Eye (tissue), 1 donor: ENCODE measurements around the gene DHPS.
"Not testable (repeated sequence)": the region's sequence is repeated elsewhere in the genome, so short reads cannot be mapped to it uniquely, and the experiment has no call there.

Experiments used
- DNase-seq: peaks from one replicate; pipeline ENCODE4 v3.0.0-alpha.2; 2015

Gene DHPS

DNA sequence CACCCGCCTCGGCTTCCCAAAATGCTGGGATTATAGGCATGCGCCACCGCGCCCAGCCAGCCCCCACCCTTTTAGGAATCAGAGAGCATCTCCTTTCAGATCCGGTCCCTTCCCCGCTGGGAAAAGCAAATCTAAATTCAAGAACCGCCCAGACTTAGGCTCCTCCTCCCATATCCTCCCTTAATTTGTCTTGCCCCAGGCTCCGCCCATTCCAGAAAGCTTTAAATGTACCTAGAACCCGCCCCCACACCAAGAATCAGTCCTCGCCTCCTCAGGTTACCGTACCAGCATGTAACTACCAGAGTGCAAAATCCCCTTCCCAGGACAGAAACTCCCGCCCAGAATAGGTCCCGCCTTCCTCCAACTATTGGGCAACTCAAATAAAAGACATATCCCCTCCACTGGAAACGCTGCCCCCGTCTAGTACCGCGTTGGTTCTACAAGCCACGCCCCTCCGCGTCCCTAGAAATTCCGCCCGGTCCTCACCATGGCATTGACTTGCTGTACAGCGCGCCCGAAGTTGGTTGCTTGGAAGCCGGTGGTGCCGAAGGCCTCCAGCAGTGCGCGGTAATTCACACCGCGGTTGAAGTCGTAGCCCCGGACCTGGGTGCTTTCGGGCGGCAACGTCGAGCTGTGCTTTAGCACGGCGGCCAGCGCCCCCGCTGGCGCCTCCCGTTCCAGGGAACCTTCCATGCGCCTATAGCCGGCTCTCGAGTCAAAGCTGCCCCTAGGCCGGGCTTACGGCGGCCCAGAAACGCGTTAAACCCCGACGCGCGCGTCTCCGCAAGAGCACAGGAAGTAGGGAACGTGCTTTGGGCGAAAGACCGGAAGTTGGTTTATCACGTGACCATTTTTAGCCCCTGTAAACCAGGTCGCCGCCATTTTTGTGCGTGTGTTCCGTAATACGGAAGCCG lies at the start of gene DHPS:
Gene DHPS (minus strand): TSS at position 807 of the 914 bp plus-strand sequence. CDS start 114 bp downstream, at position 693.
- peak; percentile 98 for DNase-seq

DNA sequence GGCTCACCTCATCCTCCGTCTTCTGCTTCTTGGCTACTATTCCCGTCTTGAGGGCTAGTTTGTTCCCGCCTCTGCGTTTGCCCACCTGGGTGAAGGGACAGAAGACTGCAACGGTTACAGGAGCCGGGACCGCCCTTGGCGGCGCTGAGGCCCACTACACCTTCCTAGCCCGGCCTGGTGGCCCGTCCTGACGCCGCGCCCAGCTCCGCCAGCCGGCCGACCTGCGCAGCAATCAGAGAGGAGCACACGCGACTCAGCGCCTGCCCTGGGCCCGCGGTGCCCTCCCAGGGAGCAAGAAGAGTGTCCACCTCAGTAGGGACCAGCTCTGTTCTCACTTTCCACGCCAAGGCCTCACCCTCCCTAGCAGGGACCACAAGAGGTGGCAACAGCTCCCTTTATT lies 49.7 kb upstream of the DHPS start:
- DNase-seq = no peak

DNA sequence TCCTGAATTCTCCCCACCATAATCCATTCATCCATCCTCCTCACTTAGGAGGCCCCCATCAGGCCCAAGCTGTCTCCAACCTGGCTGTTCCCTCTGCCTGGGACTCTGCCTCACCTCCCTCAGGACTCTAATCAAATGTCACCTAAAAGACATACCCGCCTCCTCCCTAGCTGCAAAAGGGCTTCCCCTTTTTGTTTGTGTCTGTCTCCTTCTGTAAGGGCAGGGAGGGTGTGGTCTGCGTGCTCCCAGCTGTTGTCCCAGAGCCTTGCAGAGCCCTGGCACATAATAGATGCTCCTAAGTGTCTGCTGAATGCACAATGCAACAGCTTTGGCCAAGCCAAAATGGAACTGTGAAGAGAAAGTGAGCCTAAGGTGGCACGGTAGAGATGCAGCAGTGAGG lies 48.4 kb upstream of the DHPS start:
- DNase-seq = no peak

DNA sequence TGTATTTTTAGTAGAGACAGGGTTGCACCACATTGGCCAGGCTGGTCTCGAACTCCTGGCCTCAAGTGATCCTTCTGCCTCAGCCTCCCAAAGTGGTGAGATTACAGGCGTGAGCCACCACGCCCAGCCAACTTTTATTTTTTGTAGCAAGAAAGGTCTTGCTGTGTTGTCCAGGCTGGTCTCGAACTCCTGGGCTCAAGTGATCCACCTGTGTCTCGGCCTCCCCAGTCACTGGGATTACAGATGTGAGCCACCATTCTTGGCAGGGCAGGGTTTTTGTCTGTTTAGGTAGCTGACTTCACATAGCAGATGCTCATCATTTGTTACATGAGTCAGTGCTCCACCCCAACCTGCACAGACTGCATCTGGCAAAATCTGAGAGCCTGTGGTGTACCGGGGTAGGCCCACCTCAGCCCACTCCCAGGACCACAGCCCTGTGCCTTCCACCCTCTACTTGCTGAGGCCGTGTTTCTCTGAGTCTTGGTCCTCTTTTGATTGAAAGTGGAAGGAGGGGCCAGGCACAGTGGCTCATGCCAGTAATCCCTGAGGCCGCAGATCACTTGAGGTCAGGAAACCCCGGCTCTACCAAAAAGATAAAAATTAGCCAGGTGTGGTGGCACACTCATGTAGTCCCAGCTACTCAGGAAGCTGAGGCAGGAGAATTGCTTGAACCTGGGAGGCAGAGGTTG lies 46.2 kb upstream of the DHPS start:
- DNase-seq = no peak

DNA sequence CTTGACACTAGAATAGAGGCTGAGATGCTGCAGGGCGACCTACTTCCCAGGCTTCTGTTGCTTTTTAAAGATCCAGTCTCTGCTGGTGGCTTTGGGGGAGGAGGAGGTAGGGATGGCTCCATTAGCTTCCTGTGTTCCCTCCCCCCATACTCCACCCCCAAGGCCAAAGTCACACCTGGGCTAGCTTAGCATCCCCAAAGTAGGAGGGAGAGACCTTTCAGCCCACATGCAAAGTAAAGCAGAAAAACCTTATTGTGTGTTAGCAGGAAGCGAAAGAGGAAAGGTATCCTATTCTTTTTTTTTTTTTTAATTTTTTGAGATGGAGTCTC lies 45.3 kb upstream of the DHPS start:
- no peak for DNase-seq

DNA sequence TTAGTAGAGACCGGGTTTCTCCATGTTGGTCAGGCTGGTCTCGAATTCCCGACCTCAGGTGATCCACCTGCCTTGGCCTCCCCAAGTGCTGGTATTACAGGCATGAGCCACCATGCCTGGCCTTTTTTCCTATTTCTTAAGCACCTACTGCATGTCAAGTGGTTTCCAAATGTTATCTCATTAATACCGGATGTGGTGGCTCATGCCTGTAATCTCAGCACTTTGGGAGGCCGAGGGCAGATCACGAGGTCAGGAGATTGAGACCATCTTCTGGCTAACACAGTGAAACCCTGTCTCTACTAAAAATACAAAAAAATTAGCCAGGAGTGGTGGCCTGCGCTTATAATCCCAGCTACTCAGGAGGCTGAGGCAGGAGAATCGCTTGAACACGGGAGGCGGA lies 43.9 kb upstream of the DHPS start:
- DNase-seq = not testable (repeated sequence)

DNA sequence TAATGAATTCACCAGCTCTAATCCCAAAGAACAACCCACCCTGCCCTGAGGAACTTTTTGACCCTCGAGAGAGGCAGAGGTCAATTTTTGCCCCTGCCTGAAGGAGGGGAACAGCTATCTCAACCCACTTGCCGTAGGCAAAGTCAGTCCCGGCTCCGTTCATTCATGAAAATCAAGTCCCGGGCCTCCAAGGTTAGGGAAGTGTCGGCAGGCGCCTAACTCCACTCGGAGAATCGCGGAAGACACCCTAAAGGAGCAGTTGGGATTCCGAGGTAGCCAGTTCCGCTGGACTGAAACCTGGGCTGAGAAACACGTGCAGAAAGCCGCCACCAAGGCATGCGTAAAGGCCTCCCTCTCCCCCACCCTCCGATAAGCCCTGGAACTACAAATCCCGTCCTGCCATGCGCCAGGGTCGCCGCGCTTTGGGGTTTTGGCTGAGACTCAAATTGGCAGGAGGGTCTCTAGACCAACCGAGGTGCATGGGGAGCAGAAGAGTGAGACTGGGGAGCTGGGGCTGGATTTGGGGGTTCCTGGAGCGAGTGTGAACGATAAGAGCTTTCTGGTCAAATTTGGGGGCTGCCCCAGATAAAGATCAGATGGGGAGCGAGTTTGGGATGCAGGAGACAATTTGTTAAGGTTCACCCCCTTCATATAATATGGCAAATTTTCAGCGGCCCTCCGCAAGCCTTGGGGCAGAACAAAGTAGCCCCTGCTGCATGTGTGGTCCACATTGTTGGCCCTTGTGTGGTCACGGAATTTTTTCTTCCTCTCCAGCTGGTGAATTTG lies 42.2 kb upstream of the DHPS start, which contains the start of gene TNPO2:
Gene TNPO2 (minus strand): TSS at position 292 of the 786 bp plus-strand sequence. CDS start 2,955 bp downstream, outside the sequence.
- DNase-seq = peak; percentile 89

DNA sequence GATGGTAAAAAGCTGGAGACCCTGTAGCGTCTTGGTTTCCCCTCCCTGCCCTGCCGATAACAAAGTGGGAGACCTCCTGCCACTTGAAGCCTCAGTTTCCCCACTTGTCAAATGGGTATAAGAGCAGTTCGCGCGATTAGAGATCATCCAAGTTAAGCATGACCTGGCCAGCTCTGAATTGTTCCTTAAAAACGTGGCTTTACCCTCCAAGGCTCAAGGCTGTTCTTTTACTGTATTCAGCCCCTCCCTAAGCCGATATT lies 41.6 kb upstream of the DHPS start:
- DNase-seq = no peak

DNA sequence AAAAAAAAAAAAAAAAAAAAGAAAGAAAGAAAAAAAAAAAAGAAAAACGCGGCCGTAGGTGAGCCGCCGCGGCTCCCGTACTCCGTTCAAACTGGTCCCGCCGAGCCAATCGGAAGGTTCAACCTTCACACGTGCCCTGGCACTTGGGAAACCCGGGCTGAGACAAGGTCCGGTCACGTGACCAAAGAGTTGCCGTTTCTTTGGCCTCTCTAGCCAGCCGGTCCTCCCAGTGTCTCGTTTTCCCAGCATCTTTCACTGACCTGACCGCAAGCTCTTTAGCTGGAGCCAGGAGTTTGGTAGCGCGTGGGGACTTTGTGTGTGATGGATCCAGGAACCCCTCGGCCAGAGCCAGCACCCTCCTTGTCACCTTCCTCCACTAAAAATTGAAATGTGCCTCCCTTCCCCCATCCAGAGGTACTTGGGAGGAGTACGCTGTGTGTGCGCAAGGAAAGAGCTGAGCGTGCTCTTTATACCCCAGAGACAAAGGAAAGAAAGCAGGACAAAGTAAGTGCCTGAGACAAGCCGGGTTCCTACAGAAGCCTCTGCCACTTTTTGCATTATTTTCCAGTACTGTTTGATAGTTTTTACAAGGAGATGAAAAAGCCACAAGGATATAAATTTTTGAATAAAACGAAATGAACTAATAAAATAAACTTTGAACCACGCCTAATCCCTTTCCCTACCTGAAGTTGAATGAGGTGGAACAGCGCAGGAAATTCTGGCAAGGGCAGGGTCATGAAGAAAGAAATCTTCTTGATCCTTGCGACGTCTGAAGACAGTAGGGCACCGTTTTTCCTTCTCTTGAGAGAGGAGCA lies 41.1 kb upstream of the DHPS start:
- DNase-seq = peak; percentile 99

DNA sequence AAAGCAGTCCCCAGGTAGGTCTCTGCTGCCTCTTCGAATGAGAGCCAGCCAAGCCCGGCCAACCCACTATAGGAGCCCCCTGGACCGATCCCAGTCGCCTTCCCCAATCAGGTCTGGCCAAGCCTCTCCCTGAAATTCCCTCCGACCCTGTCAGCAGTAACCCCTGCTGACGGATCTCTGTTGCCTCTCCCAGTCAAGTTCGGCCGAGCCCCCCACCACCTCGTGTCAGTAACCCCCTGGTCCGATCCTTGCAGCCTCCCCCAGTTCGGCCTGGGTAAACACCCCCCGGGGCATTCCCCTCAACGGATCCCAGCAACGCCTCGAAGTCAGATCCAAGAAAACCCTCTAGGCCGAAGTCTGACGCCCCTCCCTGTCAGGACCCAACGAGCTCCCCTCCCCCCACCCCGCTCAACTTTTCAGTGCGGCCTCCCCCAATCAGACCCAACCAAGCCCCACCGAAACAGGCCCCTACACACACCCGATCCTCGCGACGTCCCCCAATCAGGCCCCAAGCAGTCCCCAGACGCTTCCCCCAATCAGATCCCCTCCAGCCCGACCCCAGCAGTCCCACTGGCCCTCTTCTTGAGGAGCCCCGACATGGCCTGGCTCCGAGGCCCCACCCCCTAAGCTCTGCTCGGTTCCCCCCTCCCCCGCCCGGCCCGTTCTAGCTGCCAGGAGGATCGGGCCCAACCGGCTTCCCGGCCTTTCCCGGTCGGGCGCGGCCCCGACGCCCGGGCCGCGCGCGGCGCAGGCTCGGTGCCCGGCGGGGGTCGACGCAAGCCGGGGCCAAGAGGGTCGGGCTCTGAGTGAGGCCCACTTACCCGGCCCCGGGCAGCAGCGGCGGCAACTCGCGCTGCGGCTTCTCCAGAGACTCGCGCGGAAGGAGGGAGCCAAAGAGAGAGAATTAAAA lies 40.2 kb upstream of the DHPS start:
- DNase-seq = peak; percentile 83

DNA sequence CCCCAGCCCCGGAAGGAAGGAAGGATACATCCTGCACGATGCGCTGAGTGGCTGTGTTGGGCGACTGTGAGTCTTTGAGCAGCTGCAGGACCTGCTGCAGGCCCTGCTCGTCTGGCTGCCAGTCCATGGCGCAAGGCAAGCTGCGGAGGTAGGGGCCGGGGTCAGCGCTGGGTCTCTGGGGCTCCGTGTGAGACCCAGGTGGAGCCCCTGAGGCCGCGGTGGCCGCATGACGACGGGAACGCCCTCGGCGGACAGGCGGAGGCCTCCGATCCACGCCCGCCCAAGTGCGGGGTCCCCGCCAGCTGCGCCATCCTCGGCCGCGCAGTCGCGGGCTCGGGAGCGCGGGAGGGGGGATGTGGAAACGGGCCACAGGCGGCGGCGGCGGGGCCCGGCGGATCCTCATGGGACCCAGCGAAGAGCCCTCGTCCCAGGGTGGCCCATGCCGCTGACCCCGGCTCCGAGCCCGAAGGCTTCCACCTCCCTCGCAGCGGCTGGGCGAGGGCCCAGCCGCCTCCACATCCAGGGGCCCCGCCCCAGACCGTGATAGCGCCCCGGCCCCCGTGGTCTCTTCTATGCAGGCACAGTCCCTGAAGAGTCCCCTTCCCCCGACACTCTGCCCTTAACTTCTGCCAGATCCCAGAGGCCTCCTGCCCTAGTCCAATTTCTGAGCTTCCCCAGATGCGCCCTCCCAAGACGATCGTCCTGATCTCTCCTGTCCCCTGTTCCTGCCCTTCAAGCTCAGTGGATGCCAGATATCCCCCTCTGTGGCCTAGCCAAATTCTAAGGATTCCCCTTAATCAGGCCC lies 39.4 kb upstream of the DHPS start:
- peak; percentile 58 for DNase-seq

DNA sequence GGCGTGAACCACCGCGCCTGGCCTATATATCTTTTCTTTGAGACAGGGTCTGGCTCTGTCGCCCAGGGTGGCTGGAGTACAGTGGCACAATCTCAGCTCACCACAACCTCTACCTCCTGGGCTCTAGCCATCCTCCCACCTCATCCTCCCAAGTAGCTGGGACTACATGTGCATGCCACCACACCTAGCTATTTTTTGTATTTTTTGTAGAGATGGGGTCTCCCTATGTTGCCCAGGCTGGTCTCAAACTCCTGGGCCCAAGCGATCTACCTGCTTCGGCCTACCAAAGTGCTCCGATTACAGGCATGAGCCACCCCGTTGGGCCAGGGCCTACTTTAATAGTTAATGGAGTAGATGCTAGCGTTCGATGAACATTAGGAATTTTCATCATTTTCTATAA lies 38.6 kb upstream of the DHPS start:
- DNase-seq = no peak

DNA sequence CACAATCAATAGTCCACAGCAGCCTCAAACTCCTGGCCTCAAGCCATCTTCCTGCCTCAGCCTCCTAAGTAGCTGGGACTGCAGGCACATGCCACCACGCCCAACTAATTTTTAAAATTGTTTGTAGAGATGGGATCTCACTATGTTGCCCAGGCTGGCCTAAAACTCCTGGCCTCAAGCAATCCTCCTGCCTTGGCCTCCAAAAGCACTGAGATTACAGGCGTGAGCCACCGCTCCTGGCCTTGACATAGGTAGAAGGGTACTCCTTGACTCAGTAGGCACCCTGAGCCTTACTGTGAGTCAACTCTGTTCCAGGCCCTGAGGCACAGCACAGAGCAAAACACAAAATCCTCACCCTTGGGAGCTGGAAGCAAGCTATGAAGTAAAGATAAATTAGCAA lies 34.2 kb upstream of the DHPS start:
- DNase-seq = no peak

DNA sequence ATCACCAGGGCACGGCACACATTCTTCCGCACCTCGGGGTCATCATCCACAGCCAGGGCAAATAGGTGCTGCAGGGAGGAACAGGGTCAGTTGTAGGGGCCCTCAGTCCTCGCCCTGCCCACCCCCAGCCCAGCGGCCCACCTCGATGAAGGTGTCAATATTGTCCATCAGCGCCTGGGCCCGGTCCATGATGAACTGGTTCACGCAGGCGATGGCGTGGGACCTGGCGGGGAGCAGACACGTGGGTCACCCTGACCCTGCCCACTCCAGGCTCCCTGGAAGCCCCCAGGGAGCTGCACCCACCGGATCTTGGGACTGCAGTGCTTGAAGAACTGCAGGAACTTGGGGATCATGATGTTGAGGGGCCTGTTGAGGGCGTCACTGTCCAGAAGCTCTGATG lies 33.4 kb upstream of the DHPS start:
- no peak for DNase-seq

DNA sequence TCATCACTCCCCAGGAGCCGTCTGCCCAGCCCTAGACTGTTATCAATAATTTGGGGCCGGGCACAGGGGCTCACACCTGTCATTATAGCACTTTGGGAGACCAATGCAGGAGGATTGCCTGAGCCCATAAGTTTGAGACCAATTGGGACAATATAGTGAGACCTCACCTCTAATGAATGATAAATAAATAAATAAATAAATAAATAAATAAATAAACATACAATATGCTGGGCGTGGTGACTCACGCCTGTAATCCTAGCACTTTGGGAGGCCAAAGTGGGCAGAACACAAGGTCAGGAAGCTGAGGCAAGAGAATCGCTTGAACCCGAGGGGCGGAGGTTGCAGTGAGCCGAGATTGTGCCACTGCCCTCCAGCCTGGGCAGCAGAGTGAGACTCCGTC lies 31.6 kb upstream of the DHPS start:
- DNase-seq = not testable (repeated sequence)

DNA sequence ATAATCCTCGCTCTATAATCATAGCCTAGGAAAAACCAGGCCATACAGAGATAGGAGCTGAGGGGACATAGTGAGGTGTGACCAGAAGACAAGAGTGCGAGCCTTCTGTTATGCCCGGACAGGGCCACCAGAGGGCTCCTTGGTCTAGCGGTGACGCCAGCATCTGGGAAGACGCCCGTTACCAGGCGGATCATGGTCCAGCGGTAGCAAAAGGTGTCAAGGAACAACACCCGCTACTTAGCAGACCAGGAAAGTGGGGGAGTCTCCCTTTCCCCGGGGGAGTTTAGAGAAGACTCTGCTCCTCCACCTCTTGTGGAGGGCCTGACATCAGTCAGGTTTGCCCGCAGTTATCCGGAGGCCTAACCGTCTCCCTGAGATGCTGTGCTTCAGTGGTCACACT lies 30.4 kb upstream of the DHPS start:
- not testable (repeated sequence) for DNase-seq

DNA sequence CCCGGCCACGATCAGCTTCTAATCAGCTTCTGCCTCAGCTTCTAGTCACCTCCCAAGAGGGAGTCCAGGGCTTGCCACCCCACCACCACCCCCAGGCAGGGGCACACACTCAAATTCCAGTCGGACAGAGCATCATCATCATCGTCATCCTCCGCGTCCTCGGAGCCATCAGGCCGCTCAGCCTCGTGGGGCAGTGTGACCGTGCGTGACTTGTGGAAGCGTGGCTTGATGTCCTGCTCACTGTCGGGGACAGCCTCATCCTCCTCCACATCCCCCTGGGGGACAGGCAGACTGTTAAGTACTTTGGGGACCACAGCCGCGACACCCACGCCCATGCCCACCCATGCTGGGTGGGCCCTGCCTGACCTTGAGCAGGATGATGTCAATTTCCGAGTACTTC lies 29.5 kb upstream of the DHPS start:
- DNase-seq = no peak

DNA sequence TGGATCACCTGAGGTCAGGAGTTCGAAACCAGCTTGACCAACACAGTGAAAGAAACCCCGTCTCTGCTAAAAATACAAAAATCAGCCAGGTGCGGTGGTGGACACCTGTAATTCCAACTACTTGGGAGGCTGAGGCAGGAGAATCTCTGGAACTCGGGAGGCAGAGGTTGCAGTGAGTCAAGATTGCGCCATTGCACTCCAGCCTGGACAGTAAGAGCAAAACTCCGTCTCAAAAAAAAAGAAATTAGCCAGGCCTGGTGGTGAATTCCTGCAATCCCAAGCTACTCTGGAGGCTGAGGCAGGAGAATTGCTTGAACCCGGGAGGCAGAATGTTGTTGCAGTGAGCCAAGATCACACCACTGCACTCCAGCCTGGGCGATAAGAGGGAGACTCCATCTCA lies 27.0 kb upstream of the DHPS start:
- DNase-seq = no peak

DNA sequence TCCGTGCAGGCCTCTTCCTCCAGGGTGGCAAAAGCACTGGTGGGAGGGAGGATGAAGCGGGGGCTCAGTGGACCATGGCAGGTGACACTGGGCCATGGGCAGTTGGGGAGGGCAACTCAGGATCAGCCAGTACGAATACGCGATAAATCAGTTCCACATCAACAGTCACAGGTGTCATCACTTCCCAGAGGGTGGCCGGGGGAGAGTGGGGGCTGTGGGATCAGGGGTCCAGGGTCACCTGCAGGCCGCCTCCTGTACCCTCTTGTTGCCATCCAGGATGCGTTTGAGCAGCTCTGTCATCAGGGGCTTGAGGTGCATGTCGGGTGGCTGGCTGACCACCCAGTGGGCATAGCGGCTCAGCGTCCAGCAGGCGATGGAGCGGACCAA lies 24.6 kb upstream of the DHPS start:
- DNase-seq = no peak

DNA sequence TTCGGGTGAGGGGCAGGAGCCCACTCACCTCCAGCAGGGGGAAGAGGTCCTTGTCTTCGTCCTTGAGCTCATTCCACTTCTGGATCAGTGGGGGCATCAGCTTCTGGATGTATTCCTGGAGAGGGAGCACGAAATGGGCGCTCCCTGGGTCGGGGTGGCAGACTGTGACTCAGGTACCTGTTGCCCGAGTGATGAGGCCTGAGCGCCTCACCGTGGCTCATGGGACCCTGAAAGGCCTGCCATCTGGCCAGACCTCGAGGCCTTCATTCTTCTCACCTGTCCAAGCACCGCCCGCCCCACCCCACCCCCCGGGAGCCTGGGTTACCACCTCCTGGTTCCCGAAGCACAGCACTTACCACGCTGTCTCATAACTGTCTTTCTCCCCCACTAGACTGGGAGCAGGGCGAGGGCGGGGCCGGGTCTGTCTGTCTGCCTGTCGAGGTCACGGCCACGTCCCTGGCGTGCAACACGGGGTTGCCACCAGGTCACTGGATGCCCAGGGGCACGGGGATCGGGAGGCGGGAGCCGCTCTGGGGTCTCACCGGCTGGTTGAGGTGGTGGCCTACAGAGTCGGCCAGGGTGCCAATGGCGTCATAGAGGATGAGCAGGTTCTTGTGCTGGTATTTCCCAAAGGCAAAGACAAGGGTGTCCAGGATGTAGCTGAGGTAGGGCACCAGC lies 24.1 kb upstream of the DHPS start:
- no peak for DNase-seq
